Liver (tissue), 9 donors: ENCODE data around the gene DNAH6. TPM values are rescaled to one million over a fixed set of nuclear protein-coding genes. Genes with fewer than 3 reads are reported as not detected.

Experiments
- DNase-seq: peaks from one replicate; pipeline ENCODE4 v3.0.0-alpha.2; 2017; ENCODE audit warnings: low spot score
- H3K27ac ChIP-seq, 2 donors: one replicate each; pipeline ENCODE4 v1.7.0; 2013; ENCODE audit warnings: inconsistent platforms in 2 of 2, low read length in 2 of 2, control low read depth in 1 of 2, low read depth in 1 of 2, mild to moderate bottlenecking in 1 of 2
- H3K27me3 ChIP-seq, 4 donors: one replicate each; pipeline versions ENCODE4 v1.6.1 to v1.7.0; 2013; ENCODE audit warnings: low read length in 3 of 4, inconsistent platforms in 1 of 4, mild to moderate bottlenecking in 1 of 4, moderate library complexity in 1 of 4; ENCODE audit not compliant: control insufficient read depth in 4 of 4, insufficient read depth in 4 of 4
- H3K36me3 ChIP-seq, 4 donors: one replicate each; pipeline versions ENCODE4 v1.6.1 to v1.7.0; 2013; ENCODE audit warnings: low read length in 3 of 4, mild to moderate bottlenecking in 3 of 4, low read depth in 1 of 4, moderate library complexity in 1 of 4; ENCODE audit not compliant: control insufficient read depth in 4 of 4, insufficient read depth in 3 of 4
- H3K4me1 ChIP-seq, 4 donors: one replicate each; pipeline versions ENCODE4 v1.6.1 to v1.7.0; 2013; ENCODE audit warnings: low read length in 3 of 4, mild to moderate bottlenecking in 3 of 4, moderate library complexity in 1 of 4; ENCODE audit not compliant: control insufficient read depth in 4 of 4, insufficient read depth in 4 of 4
- H3K4me3 ChIP-seq, 3 donors: one replicate each; pipeline versions ENCODE4 v1.6.1 to v1.7.0; 2013; ENCODE audit warnings: low read length in 3 of 3, control low read depth in 1 of 3, low read depth in 1 of 3, mild to moderate bottlenecking in 1 of 3
- H3K9ac ChIP-seq, 2 donors: one replicate each; pipeline ENCODE4 v1.7.0; 2013; ENCODE audit warnings: low read length in 2 of 2, mild to moderate bottlenecking in 2 of 2, moderate library complexity in 2 of 2, control low read depth in 1 of 2, low read depth in 1 of 2
- H3K9me3 ChIP-seq, 4 donors: one replicate each; pipeline versions ENCODE4 v1.6.1 to v1.7.0; 2013; ENCODE audit warnings: low read length in 3 of 4; ENCODE audit not compliant: control insufficient read depth in 4 of 4
- CTCF ChIP-seq: fragments of 150-350 bp; IDR thresholded peaks from 2 replicates; pipeline ENCODE4 v1.5.1; 2017; ENCODE audit warnings: improper control_type of control experiment, low read depth, low read length; ENCODE audit not compliant: missing input control
- EGR1 ChIP-seq, 2 donors: IDR thresholded peaks; 2 replicates each; pipeline ENCODE4 v1.6.1; 2016 to 2018; ENCODE audit warnings: antibody characterized with exemption in 2 of 2, low read depth in 2 of 2
- FOXA1 ChIP-seq: IDR thresholded peaks from 2 replicates; pipeline ENCODE4 v1.6.1; 2016; ENCODE audit warnings: antibody characterized with exemption
- FOXA2 ChIP-seq: IDR thresholded peaks from 2 replicates; pipeline ENCODE4 v1.6.1; 2016; ENCODE audit warnings: antibody characterized with exemption
- GABPA ChIP-seq, 2 donors: IDR thresholded peaks in 1 of 2; conservative IDR thresholded peaks in 1 of 2; 2 replicates each; pipeline ENCODE4 v1.6.1; 2016; ENCODE audit warnings: antibody characterized with exemption in 2 of 2, mild to moderate bottlenecking in 1 of 2, moderate library complexity in 1 of 2
- HNF4A ChIP-seq, 2 donors: conservative IDR thresholded peaks; 2 replicates each; pipeline ENCODE4 v1.6.1; 2016; ENCODE audit warnings: antibody characterized with exemption in 2 of 2, mild to moderate bottlenecking in 2 of 2
- HNF4G ChIP-seq: IDR thresholded peaks from 2 replicates; pipeline ENCODE4 v1.6.1; 2016; ENCODE audit warnings: antibody characterized with exemption
- JUND ChIP-seq, 2 donors: IDR thresholded peaks; 2 replicates each; pipeline ENCODE4 v1.6.1; 2016; ENCODE audit warnings: antibody characterized with exemption in 2 of 2
- NR2F2 ChIP-seq: IDR thresholded peaks from 2 replicates; pipeline ENCODE4 v1.6.1; 2016; ENCODE audit warnings: antibody characterized with exemption
- RAD21 ChIP-seq, 2 donors: IDR thresholded peaks; 2 replicates each; pipeline ENCODE4 v1.6.1; 2016; ENCODE audit warnings: antibody characterized with exemption in 2 of 2, mild to moderate bottlenecking in 2 of 2
- REST ChIP-seq: IDR thresholded peaks from 2 replicates; pipeline ENCODE4 v1.6.1; 2016; ENCODE audit warnings: antibody characterized with exemption, mild to moderate bottlenecking
- RXRA ChIP-seq, 2 donors: IDR thresholded peaks; 2 replicates each; pipeline ENCODE4 v1.6.1; 2017 to 2018; ENCODE audit warnings: antibody characterized with exemption in 2 of 2, mild to moderate bottlenecking in 1 of 2
- SP1 ChIP-seq: IDR thresholded peaks from 2 replicates; pipeline ENCODE4 v1.6.1; 2018; ENCODE audit warnings: antibody characterized with exemption, mild to moderate bottlenecking
- TAF1 ChIP-seq: conservative IDR thresholded peaks from 2 replicates; pipeline ENCODE4 v1.6.1; 2016; ENCODE audit warnings: antibody characterized with exemption, mild to moderate bottlenecking
- YY1 ChIP-seq: IDR thresholded peaks from 2 replicates; pipeline ENCODE4 v1.6.1; 2016; ENCODE audit warnings: antibody characterized with exemption, mild to moderate bottlenecking
- WGBS: extraction: QIAGEN DNeasy Blood & Tissue Kit; methylation state at CpG from one replicate; pipeline ENCODE4 v1.1.7; 2013; 5-methylcytosine and 5-hydroxymethylcytosine counted together
- polyA plus RNA-seq, 2 donors: library from polyadenylated mRNA; stranded (reverse) in 1 of 2; unstranded in 1 of 2; fragments of 200-250 nt in 1 of 2; fragments of >200 nt in 1 of 2; fragmentation: Nextera tagmentation in 1 of 2; extraction: Ambion mirVana in 1 of 2; gene quantifications; one replicate each; pipeline versions ENCODE4 v1.2.1 to v1.2.3, GENCODE V29; 2013 to 2015
- total RNA-seq, 2 donors: library from RNA; depleted of rRNA; stranded (reverse); fragments of >200 nt; gene quantifications; one replicate each; pipeline ENCODE4 v1.2.3, GENCODE V29; 2014
- TF ChIP-seq, protein P1 (sequence below): IDR thresholded peaks from 2 replicates; pipeline ENCODE4 v1.6.1; 2016; ENCODE audit warnings: antibody characterized with exemption
- TF ChIP-seq, protein P2 (sequence below): IDR thresholded peaks from 2 replicates; pipeline ENCODE4 v1.6.1; 2016; ENCODE audit warnings: antibody characterized with exemption
- donor health status: healthy.
- donor health status: healthy.
- donor health status: healthy.
- donor health status: healthy.
- donor health status: healthy.

Gene DNAH6
- total and polyA plus RNA-seq, 4 donors, result 0.32 to 1.6 (median 0.59) TPM

- 85% methylated on average over 6 of the region's 6 CpGs for WGBS
- no peaks in the 10 kb centered on the region for H3K9me3 ChIP-seq
- no peak overlapping the region for H3K27ac ChIP-seq
- H3K36me3 ChIP-seq, result no peaks in the 10 kb centered on the region
- TF ChIP-seq TAF1 (no peak), RAD21 (IDR thresholded peaks at IDR 0.05) (no peak), HNF4A (conservative IDR thresholded peaks at IDR 0.05) (no peak), RXRA (IDR thresholded peaks at IDR 0.05) (no peak), GABPA (IDR thresholded peaks at IDR 0.05 in 1 of 2, conservative IDR thresholded peaks at IDR 0.05 in 1 of 2) (no peak), HNF4G (no peak), YY1 (no peak), EGR1 (IDR thresholded peaks at IDR 0.05; ENCODE audit: low read depth in 2 of 2) (no peak), FOXA1 (no peak), REST (no peak), CTCF (no peak)
- TF ChIP-seq, protein P1, sequence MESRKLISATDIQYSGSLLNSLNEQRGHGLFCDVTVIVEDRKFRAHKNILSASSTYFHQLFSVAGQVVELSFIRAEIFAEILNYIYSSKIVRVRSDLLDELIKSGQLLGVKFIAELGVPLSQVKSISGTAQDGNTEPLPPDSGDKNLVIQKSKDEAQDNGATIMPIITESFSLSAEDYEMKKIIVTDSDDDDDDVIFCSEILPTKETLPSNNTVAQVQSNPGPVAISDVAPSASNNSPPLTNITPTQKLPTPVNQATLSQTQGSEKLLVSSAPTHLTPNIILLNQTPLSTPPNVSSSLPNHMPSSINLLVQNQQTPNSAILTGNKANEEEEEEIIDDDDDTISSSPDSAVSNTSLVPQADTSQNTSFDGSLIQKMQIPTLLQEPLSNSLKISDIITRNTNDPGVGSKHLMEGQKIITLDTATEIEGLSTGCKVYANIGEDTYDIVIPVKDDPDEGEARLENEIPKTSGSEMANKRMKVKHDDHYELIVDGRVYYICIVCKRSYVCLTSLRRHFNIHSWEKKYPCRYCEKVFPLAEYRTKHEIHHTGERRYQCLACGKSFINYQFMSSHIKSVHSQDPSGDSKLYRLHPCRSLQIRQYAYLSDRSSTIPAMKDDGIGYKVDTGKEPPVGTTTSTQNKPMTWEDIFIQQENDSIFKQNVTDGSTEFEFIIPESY, result no peak
- H3K4me3 ChIP-seq, result no peak overlapping the region
- H3K9ac ChIP-seq, result no peak overlapping the region
- no peak for DNase-seq
- no peaks in the 10 kb centered on the region for H3K4me1 ChIP-seq
- no peaks in the 10 kb centered on the region for H3K27me3 ChIP-seq
Observed at GRCh38 chr2:84861539-84861938, 345.2 kb downstream of the DNAH6 start.

- Histone ChIP-seq H3K4me1 (no peaks in the 10 kb centered on the region), H3K27ac (no peak overlapping the region), H3K9ac (no peak overlapping the region), H3K36me3 (no peaks in the 10 kb centered on the region), H3K27me3 (no peaks in the 10 kb centered on the region), H3K4me3 (no peak overlapping the region), H3K9me3 (no peaks in the 10 kb centered on the region)
- no peak for TF ChIP-seq JUND (IDR thresholded peaks at IDR 0.05)
- no peak for TF ChIP-seq HNF4G
- TF ChIP-seq, protein P2, sequence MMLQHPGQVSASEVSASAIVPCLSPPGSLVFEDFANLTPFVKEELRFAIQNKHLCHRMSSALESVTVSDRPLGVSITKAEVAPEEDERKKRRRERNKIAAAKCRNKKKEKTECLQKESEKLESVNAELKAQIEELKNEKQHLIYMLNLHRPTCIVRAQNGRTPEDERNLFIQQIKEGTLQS, result no peak
- no peak for TF ChIP-seq RXRA (IDR thresholded peaks at IDR 0.05)
- no peak for TF ChIP-seq SP1
- TF ChIP-seq FOXA2, result no peak
- no peak for TF ChIP-seq GABPA (IDR thresholded peaks at IDR 0.05 in 1 of 2, conservative IDR thresholded peaks at IDR 0.05 in 1 of 2)
- no peak for TF ChIP-seq CTCF
- TF ChIP-seq REST, result no peak
- TF ChIP-seq EGR1 (IDR thresholded peaks at IDR 0.05; ENCODE audit: low read depth in 2 of 2), result no peak
- TF ChIP-seq FOXA1, result no peak
- no peak for TF ChIP-seq HNF4A (conservative IDR thresholded peaks at IDR 0.05)
- no peak for TF ChIP-seq NR2F2
- no peak for TF ChIP-seq RAD21 (IDR thresholded peaks at IDR 0.05)
- TF ChIP-seq TAF1, result no peak
- WGBS, result 90% methylated on average over 6 of the region's 6 CpGs
- no peak for DNase-seq
Observed at GRCh38 chr2:84862006-84862405, 345.7 kb downstream of the DNAH6 start.
